Neural cell (in vitro differentiated cells): ENCODE data around the gene CLCNKB. TPM values are rescaled to one million over a fixed set of nuclear protein-coding genes. Genes with fewer than 3 reads are reported as not detected.

Experiments used
- H2AFZ ChIP-seq: fragments of 200-600, 300-800 bp; sonication (generic), shearing (Covaris generic); 2 replicates; pipeline ENCODE4 v1.6.0; 2014; ENCODE audit warnings: low read depth, mild to moderate bottlenecking, antibody characterized with exemption, low read length, moderate library complexity
- H3F3A ChIP-seq: fragments of 200-600 bp; shearing (Covaris generic); 2 replicates; pipeline ENCODE4 v1.6.1; 2016; ENCODE audit warnings: mild to moderate bottlenecking, moderate library complexity, mixed read lengths, antibody characterized with exemption, low read length; ENCODE audit not compliant: insufficient read depth, poor library complexity, severe bottlenecking
- H3K27ac ChIP-seq: fragments of 200-600, 300-800 bp; sonication (generic), shearing (Covaris generic); 2 replicates; pipeline ENCODE4 v1.5.1; 2014; ENCODE audit warnings: mild to moderate bottlenecking, low read length, moderate library complexity
- H3K27me3 ChIP-seq: fragments of 300-800, 200-600 bp; sonication (generic), shearing (Covaris generic); 2 replicates; pipeline ENCODE4 v1.6.0; 2014; ENCODE audit warnings: mild to moderate bottlenecking, low read depth, low read length, moderate library complexity; ENCODE audit not compliant: insufficient read depth
- H3K36me3 ChIP-seq: fragments of 300-800, 200-600 bp; sonication (generic), shearing (Covaris generic); 2 replicates; pipeline ENCODE4 v1.5.1; 2014; ENCODE audit warnings: mild to moderate bottlenecking, antibody characterized with exemption, low read length, moderate library complexity; ENCODE audit not compliant: insufficient read depth
- H3K4me2 ChIP-seq: fragments of 300-800, 200-600 bp; sonication (generic), shearing (Covaris generic); 2 replicates; pipeline ENCODE4 v1.6.0; 2014; ENCODE audit warnings: mild to moderate bottlenecking, low read length
- H3K4me3 ChIP-seq: fragments of 300-800, 200-600 bp; sonication (generic), shearing (Covaris generic); 2 replicates; pipeline ENCODE4 v1.5.1; 2014; ENCODE audit warnings: mild to moderate bottlenecking, low read length, moderate library complexity
- H3K79me2 ChIP-seq: fragments of 200-600 bp; shearing (Covaris generic); replicated peaks from 2 replicates; pipeline ENCODE4 v1.6.0; 2014; ENCODE audit warnings: mild to moderate bottlenecking, low read length, moderate library complexity; ENCODE audit not compliant: insufficient read depth
- H3K9ac ChIP-seq: fragments of 300-800, 200-600 bp; sonication (generic), shearing (Covaris generic); 2 replicates; pipeline ENCODE4 v1.6.1; 2016; ENCODE audit warnings: mild to moderate bottlenecking, low read length, mixed read lengths
- H3K9me2 ChIP-seq: fragments of 200-600 bp; shearing (Covaris generic); 2 replicates; pipeline ENCODE4 v1.6.1; 2016; ENCODE audit warnings: mild to moderate bottlenecking, low read length, mixed read lengths; ENCODE audit not compliant: insufficient read depth
- H3K9me3 ChIP-seq: fragments of 200-600, 300-800 bp; sonication (generic), shearing (Covaris generic); 2 replicates; pipeline ENCODE4 v1.6.1; 2016; ENCODE audit warnings: mild to moderate bottlenecking, mixed run types, low read length, moderate library complexity, mixed read lengths
- H4K20me1 ChIP-seq: fragments of 200-600 bp; shearing (Covaris generic); 2 replicates; pipeline ENCODE4 v1.6.1; 2016; ENCODE audit warnings: mild to moderate bottlenecking, mixed run types; ENCODE audit not compliant: insufficient read depth
- EP300 ChIP-seq: fragments of 450-650 bp; conservative IDR thresholded peaks from 2 replicates; pipeline ENCODE4 v1.6.1; 2014; ENCODE audit warnings: antibody characterized with exemption, mild to moderate bottlenecking, moderate library complexity; ENCODE audit not compliant: poor library complexity, severe bottlenecking
- EZH2 ChIP-seq: fragments of 200-600, 300-800 bp; shearing (Covaris generic), sonication (generic); IDR thresholded peaks from 2 replicates; pipeline ENCODE4 v1.6.1; 2014; ENCODE audit warnings: antibody characterized with exemption, low read length, borderline replicate concordance, mild to moderate bottlenecking; ENCODE audit not compliant: insufficient read depth, poor library complexity, severe bottlenecking
- MXI1 ChIP-seq: fragments of 450-650 bp; conservative IDR thresholded peaks from 2 replicates; pipeline ENCODE4 v1.6.1; 2014; ENCODE audit warnings: antibody characterized with exemption, mild to moderate bottlenecking; ENCODE audit not compliant: poor library complexity, severe bottlenecking
- POLR2AphosphoS5 ChIP-seq: IDR thresholded peaks from 2 replicates; pipeline ENCODE4 v1.6.1; 2012
- RAD21 ChIP-seq: fragments of 450-650 bp; conservative IDR thresholded peaks from 2 replicates; pipeline ENCODE4 v1.6.1; 2014; ENCODE audit warnings: antibody characterized with exemption, mild to moderate bottlenecking, moderate library complexity
- SMC3 ChIP-seq: fragments of 450-650 bp; conservative IDR thresholded peaks from 2 replicates; pipeline ENCODE4 v1.6.1; 2014; ENCODE audit warnings: antibody characterized with exemption, mild to moderate bottlenecking, moderate library complexity; ENCODE audit not compliant: poor library complexity
- TAF1 ChIP-seq: IDR thresholded peaks from 2 replicates; pipeline ENCODE4 v1.6.1; 2012; ENCODE audit warnings: low read depth
- polyA plus RNA-seq: library from polyadenylated mRNA; depleted of rRNA; stranded (reverse); fragments of >200 nt; gene quantifications from 2 replicates; pipeline ENCODE4 v1.2.3, GENCODE V29; 2014
- TF ChIP-seq, protein P1 (sequence below): IDR thresholded peaks from 2 replicates; pipeline ENCODE4 v1.6.1; 2012; ENCODE audit warnings: borderline replicate concordance
- TF ChIP-seq, protein P2 (sequence below): fragments of 450-650 bp; IDR thresholded peaks from 2 replicates; pipeline ENCODE4 v1.5.1; 2014; ENCODE audit warnings: antibody characterized with exemption, mild to moderate bottlenecking, moderate library complexity; ENCODE audit not compliant: poor library complexity, severe bottlenecking

The CLCNKB gene
- polyA plus RNA-seq, 1 donor from 2014 or later, result not detected

DNA sequence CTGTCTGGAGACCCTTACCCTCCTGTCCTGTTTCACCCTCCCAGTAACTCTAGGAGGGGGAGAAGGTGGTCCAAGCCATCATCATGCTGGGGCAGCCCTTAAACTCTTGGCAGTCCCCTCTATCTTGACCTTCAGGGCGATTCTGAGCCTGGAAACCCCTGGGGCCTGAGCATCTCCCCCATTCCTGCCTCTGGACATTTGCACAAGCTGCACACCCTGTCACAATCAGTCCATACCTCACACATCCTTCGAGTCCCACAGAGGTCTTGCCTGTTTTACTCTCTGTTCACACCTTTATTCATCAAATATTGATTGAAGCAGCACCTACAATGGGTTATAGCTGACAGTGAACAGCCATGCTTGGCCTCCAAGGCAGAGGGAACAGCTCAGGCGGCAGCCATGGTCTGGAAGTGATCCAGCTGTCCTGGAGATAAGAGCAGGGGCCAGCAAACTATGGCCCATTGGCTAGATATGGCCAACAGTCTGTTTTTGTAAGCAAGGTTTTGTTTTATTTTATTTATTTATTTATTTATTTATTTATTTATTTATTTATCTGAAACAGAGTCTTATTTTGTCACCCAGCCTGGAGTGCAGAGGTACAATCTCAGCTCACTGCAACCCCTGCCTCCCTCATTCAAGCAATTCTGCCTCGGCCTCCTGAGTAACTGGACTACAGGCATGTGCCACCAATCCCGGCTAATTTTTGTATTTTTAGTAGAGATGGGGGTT lies 37.0 kb downstream of the CLCNKB start:
- Histone ChIP-seq H3K9ac (no peak overlapping the region), H3K27me3 (no peaks in the 10 kb centered on the region), H3K4me2 (no peak overlapping the region), H3K36me3 (no peaks in the 10 kb centered on the region), H3F3A (no peaks in the 10 kb centered on the region), H3K79me2 (no peaks in the 10 kb centered on the region), H3K4me3 (no peak overlapping the region), H3K9me2 (no peaks in the 10 kb centered on the region), H3K9me3 (no peaks in the 10 kb centered on the region), H2AFZ (no peak overlapping the region), H4K20me1 (no peaks in the 10 kb centered on the region), H3K27ac (no peak overlapping the region)
- TF ChIP-seq, protein P1, sequence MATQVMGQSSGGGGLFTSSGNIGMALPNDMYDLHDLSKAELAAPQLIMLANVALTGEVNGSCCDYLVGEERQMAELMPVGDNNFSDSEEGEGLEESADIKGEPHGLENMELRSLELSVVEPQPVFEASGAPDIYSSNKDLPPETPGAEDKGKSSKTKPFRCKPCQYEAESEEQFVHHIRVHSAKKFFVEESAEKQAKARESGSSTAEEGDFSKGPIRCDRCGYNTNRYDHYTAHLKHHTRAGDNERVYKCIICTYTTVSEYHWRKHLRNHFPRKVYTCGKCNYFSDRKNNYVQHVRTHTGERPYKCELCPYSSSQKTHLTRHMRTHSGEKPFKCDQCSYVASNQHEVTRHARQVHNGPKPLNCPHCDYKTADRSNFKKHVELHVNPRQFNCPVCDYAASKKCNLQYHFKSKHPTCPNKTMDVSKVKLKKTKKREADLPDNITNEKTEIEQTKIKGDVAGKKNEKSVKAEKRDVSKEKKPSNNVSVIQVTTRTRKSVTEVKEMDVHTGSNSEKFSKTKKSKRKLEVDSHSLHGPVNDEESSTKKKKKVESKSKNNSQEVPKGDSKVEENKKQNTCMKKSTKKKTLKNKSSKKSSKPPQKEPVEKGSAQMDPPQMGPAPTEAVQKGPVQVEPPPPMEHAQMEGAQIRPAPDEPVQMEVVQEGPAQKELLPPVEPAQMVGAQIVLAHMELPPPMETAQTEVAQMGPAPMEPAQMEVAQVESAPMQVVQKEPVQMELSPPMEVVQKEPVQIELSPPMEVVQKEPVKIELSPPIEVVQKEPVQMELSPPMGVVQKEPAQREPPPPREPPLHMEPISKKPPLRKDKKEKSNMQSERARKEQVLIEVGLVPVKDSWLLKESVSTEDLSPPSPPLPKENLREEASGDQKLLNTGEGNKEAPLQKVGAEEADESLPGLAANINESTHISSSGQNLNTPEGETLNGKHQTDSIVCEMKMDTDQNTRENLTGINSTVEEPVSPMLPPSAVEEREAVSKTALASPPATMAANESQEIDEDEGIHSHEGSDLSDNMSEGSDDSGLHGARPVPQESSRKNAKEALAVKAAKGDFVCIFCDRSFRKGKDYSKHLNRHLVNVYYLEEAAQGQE, result no peak
- TF ChIP-seq EZH2, result no peak
- TF ChIP-seq EP300, result no peak
- TF ChIP-seq TAF1, result no peak
- TF ChIP-seq MXI1, result no peak
- TF ChIP-seq POLR2AphosphoS5, result no peak
- no peak for TF ChIP-seq RAD21
- TF ChIP-seq SMC3, result no peak
- TF ChIP-seq, protein P2, sequence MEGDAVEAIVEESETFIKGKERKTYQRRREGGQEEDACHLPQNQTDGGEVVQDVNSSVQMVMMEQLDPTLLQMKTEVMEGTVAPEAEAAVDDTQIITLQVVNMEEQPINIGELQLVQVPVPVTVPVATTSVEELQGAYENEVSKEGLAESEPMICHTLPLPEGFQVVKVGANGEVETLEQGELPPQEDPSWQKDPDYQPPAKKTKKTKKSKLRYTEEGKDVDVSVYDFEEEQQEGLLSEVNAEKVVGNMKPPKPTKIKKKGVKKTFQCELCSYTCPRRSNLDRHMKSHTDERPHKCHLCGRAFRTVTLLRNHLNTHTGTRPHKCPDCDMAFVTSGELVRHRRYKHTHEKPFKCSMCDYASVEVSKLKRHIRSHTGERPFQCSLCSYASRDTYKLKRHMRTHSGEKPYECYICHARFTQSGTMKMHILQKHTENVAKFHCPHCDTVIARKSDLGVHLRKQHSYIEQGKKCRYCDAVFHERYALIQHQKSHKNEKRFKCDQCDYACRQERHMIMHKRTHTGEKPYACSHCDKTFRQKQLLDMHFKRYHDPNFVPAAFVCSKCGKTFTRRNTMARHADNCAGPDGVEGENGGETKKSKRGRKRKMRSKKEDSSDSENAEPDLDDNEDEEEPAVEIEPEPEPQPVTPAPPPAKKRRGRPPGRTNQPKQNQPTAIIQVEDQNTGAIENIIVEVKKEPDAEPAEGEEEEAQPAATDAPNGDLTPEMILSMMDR, result no peak

DNA sequence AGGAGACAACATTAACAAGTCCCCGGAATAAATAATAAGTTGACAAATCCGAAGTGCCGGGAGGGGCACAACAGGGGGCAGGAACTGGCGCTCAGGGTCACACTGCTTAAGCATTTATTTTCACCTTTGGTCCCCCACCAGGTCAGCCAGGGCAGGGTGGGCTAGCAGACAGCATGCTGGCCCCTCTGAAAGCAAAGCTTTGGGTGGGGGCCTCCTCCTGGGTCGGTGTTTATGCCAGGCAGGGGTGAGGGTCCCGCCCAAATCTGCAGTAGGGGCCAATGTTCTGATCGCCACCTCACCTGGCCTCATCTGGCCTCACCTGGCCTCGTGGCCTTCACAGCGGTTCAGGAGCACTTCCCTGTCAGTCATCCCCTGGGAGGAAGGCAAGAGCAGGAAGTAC lies 38.1 kb downstream of the CLCNKB start:
- Histone ChIP-seq H3K9me2 (no peaks in the 10 kb centered on the region), H2AFZ (no peak overlapping the region), H3K27me3 (no peaks in the 10 kb centered on the region), H4K20me1 (no peaks in the 10 kb centered on the region), H3F3A (no peaks in the 10 kb centered on the region), H3K79me2 (no peaks in the 10 kb centered on the region), H3K36me3 (no peaks in the 10 kb centered on the region), H3K9me3 (no peaks in the 10 kb centered on the region), H3K4me2 (no peak overlapping the region), H3K9ac (no peak overlapping the region), H3K27ac (no peak overlapping the region), H3K4me3 (no peak overlapping the region)
- TF ChIP-seq TAF1, result no peak
- TF ChIP-seq EP300, result no peak
- no peak for TF ChIP-seq MXI1
- no peak for TF ChIP-seq RAD21
- TF ChIP-seq SMC3, result no peak
- no peak for TF ChIP-seq POLR2AphosphoS5
- TF ChIP-seq, protein P1, result no peak
- TF ChIP-seq EZH2, result no peak
- TF ChIP-seq, protein P2, result no peak
